HG02885 (cell line): Measurements from ENCODE around the gene AP3B1.
"Not testable (repeated sequence)": the region's sequence is repeated elsewhere in the genome, so short reads cannot be mapped to it uniquely, and the experiment has no call there.

ENCODE experiments used
- ATAC-seq: cut with Tn5 transposase; IDR thresholded peaks from one replicate; pipeline ENCODE4 v1.9.1; 2021; ENCODE audit warnings: mild to moderate bottlenecking; ENCODE audit not compliant: unreplicated experiment, poor library complexity

The AP3B1 gene

DNA sequence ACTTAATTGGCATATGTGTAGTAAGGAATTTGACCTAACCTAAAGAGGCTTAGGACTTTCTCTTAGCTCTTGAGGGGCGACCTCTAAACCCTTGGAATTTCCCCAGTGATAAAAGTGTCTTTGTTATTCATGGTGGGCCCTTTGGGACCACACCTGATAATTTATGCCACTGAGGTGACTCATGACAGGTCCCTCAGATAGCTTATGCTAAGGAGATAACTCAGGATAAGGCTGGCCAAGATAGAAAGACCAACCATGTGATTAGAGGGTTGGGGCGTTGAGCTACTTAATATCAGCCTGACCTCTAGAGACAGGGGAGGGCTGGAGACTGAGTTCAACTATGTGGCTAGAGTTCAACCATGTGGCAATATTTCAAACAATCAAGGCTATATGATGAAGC is 218.1 kb downstream of the AP3B1 start:
- no peak for ATAC-seq

DNA sequence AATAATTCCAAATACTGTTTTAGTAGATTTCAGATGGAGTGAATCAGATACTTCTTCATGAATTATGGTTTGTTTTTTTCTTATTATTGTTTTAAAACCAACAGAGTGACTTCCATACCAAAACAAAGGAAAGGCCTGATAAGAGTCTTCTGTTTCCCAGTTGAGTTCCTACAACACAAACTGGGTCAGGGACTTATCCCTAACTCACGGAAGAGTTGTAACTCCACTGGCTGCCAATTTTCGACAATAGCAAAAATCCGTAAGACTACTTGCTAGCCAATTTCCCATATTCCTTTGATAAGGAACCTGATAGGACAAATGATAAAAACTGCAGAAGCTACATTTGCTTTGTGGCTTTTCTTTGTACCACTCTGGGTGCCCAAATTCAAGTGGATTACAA is 219.2 kb downstream of the AP3B1 start:
- no peak for ATAC-seq

DNA sequence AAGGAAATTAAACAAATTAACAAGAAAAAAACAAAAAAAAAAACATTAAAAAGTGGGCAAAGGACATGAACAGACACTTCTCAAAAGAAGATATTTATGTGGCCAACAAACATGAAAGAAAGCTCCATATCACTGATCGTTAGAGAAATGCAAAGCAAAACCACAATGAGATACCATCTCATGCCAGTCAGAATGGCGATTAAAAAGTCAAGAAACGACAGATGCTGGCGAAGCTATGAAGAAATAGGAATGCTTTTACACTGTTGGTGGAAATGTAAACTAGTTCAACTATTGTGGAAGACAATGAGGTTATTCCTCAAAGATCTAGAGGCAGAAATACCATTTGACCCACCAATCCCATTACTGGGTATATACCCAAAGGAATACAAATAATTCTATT is 223.8 kb downstream of the AP3B1 start:
- not testable (repeated sequence) for ATAC-seq

DNA sequence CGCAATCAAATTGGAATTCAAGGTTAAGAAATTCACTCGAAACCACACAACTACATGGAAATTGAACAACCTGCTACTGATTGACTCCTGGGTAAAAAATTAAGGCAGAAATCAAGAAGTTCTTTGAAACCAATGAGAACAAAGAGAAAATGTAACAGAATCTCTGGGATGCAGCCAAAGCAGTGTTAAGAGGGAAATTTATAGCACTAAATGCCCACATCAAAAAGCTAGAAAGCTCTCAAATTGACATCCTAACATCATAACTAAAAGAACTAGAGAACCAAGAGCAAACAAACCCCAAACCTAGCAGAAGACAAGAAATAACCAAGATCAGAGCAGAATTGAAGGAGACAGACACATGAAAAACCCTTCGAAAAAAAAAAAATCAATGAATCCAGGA is 226.9 kb downstream of the AP3B1 start:
- not testable (repeated sequence) for ATAC-seq

DNA sequence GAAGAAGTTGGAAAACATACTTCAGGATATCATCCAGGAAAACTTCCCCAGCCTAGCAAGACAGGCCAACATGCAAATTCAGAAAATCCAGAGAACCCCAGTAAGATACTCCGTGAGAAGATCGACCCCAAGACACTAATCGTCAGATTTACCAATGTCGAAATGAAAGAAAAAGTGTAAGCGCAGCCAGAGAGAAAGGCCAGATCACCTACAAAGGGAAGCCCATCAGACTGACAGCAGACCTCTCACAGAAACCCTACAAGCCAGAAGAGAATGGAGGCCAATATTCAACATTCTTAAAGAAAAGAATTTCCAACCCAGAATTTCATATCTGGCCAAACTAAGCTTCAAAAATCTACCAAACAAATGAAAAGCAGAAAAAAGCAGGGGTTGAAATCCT is 227.8 kb downstream of the AP3B1 start:
- ATAC-seq: not testable (repeated sequence)

DNA sequence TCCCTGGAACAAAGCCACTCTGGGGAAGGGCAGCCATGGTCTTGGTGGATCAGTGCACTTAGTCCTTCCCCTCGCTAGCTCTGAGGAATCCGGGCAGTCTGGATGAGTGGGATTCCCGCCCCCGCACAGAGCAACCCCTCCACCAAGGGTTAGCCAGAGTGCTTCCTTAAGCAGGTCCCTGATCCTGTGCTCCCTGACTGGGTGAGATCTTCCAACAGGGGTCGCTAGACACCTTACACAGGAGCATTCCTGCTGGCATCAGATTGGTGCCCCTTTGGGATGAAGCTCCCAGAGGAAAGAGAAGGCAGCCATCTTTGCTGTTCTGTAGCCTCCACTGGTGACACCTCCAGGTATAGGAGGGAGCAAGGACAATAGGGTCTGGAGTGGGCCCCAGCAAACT is 228.8 kb downstream of the AP3B1 start:
- ATAC-seq: no peak

DNA sequence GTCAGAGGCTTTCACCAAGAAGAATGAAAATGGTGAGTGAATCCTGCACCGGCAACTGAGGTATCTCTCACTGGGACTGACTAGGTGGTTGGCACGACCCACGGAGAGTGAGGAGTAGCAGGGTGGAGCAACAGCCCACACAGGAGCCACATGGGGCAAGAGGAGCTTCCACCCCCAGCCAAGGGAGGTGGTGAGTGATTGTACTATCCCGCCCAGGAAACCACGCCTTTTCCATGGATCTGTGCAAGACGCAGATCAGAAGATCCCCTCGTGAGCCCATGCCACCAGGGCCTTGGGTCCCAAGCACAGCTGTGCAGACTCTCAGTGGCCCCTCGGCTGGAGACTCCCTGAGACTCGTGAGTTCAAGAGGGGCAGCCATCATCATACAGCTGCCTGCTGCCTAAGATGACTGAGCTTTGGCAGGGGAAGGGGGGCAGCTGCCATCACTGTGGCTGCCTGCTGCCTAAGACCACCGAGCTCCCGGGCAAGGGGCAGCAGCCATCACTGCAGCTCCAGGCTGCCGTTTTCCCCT is 229.5 kb downstream of the AP3B1 start:
- ATAC-seq: no peak

DNA sequence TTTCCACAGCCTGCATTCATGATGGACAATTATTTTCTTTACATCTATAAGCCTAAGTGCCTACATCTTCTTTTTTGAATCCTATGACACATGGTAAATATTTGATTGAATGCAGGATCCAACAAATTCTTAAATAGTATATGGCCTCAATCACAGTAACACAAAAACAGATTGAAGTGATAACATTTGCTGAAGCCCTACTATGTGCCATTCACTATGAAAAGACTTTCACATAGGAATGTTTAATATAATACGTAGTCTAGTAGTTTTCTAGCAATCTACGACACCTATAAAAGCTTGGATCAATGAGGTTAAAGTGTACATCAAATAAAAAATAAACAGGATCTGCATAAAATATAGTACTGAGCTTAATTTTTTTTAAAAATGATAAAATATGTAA is 231.0 kb downstream of the AP3B1 start:
- ATAC-seq: no peak

DNA sequence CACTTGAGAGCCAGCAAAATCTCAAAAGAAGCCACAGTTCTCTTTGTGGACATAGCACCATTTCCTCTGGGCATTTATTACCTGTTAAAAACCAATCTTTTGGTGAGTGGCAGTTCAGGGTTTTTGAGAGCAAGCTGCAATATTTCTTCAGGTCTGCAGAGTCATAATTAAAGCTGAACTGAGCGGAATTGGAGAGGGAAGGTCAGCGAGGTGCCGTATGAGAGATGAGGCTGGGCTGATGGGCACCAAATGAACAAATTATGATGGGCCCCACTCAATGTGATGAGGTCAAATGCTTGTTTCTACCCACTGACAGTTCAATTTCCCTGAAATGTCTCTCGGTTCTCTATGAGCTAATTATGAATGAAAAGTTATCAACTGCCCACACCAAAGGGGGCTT is 231.9 kb downstream of the AP3B1 start:
- no peak for ATAC-seq

DNA sequence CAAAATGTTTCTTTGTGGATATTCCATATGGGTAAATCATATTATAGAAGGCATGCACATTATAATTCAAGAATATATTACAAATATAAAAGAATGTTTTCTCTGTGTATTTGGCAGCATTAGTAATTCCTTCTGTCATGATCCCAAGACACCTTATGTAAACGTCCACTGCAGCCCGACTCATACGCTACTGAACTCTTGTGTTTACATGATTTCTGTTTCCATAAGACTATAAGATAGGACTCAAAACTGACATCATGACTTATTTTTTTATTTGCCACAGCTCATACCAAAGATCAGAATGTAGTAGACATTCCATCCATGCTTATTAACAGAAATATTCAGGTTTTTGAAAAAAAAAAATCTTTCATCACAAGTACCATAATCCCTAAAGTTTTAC is 234.1 kb downstream of the AP3B1 start:
- no peak for ATAC-seq

DNA sequence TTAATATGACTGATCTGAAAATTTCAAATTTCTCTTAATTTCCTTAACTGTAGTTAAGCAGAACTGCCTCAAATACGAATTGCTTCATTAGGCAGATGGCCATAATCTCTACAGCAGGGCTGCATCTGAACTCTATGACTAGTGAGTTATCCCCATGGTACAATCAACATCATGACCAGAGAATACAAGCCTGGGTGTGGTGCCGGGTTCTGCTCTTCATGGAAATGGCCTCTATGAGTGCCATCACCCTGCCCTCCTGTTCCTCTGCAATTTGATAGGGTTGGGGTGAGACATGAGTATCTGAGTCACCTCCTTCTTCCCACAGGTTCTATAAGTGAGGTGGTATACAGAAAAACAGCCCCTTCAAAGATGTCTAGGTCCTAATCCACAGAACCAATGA is 235.9 kb downstream of the AP3B1 start:
- no peak for ATAC-seq

DNA sequence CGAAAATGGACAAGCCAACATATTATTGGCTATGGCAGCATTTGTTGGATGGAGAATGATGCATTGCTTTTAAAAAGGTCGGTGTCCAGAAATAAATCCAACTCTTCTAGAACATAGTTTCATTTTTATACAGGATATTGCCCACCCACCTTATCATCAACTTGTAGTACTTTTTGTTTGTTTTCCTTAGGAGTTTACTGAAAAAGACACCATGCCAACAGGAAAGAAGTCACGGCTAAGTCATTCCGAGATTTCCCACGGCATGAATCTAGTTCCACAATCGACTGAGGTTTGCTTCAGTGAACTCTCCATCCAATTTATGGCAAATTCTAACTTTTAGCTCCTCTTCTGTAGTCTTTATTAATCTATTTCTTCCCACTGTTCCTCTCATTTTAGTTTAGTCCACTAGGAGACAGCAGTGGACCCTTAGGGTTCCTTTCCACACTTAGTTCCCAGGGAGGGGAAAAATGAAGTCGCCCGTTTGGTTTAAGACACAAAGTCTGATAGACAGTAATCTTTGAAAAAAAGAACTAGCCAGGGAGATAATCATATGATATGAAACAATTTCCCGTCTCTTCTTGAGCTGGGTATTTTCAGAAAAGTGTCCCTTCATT is 237.5 kb downstream of the AP3B1 start:
- no peak for ATAC-seq

DNA sequence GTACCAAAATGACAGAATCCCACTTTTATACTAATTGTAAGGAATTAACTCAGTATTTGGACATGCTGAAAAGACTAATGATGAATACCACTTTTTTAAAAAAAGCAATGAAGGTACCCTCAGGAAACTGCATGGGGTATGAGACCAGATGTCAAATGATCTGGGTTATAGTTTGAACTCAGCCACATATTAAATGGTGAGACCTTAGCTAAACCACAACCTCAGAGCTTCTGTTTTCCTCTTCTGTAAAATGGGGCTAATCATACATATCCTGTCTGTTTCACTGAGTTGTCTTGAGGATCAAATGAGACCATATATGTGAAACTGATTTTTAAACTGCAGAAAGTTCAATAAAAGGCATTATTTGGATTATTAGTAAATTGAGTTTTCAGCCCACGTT is 238.4 kb downstream of the AP3B1 start:
- no peak for ATAC-seq

DNA sequence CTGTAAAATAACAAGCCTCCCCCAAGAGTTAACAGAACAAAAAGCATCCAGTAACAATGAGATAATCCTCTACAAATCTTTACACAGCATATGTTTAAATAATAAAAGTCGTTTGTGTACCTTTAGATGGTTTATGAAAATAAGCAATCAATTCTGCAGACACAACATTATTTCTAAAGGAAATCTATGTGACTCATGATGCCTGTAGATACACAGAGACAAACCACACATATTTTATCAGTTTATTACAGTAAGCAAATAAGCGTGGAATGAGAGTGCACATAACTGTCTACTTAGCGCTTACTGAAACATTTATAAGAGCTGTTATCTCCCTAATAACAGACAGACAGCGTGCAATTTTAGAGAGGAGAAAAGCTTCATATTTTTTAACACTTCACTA is 243.6 kb downstream of the AP3B1 start:
- ATAC-seq: no peak

DNA sequence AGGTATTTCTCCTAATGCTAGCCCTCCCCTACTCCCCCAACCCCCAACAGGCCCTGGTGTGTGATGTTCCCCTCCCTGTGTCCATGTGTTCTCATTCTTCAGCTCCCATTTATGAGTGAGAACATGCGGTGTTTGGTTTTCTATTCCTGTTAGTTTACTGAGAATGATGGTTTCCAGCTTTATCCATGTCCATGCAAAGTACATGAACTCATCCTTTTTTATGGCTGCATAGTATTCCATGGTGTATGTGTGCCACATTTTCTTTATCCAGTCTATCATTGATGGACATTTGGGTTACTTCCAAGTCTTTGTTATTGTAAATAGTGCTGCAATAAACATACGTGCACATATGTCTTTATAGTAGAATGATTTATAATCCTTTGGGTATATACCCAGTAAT is 247.7 kb downstream of the AP3B1 start:
- ATAC-seq: not testable (repeated sequence)

DNA sequence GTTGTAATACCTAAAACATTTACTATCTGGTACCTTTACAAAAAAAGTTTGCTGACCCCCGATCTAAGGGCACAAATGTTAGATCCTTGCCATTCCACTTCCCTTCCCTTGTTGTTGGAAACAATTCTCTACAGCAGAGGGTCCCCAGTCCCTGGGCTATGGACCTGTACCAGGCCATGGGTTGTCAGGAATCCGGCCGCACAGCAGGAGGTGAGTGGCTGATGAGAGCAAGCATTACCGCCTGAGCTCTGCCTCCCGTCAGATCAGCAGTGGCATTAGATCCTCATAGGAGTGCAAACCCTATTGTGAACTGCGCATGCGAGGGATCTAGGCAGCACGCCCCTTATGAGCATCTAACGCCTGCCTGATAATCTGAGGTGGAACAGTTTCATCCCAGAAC is 248.5 kb downstream of the AP3B1 start:
- no peak for ATAC-seq

DNA sequence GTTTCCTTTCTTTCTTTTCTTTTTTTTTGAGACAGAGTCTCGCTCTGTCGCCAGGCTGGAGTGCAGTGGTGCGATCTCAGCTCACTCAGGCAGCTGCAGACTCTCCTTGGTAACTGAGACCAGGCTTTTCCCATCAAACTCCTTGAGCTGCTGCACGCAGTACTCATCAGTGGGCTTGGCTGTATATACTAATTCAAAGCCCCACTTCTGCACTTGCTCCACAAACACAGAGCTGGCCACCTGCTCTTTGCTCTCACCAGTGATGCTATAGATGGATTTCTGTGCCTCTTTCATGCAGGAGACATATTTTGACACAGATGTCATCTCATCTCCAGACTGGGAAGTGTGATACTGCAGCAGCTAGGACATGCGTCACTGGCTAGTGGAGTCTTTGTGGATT is 252.7 kb downstream of the AP3B1 start:
- ATAC-seq: no peak

DNA sequence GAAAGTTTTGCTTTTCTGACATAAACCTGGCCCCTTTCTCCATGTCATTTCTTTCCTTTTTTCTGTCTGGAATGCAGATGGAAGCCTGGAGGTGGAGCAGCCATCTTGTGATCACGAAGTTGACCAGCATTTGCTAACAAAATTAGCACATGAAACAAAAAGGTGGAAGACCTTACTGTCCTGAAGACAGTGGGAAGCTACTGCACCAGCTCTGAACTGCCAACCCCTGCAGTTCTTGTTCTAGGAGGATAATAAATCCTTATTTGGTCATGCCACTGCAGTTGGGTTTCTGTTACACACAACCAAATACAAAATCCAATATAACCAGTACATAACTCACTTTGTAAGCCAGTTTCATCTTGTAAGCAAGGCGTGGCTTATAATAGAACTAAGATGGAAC is 269.0 kb downstream of the AP3B1 start:
- no peak for ATAC-seq

DNA sequence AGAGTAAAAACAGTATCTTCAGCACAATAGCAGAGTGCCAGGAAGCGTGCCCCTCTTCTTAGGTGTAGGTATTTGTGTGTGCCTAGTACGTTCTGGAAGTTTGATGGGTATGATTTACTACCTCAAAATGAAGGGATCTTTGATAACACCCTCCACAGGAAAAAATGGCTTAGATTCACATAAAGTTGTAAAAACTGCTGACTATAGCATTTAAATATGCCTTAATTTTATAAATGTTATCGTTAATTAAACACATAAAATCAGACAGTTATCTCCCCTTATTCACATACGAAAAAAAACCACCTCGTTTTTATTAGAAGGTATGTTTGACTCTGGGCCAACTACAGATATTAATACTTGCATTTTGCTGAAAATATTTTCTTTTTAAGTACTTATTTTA is 274.8 kb downstream of the AP3B1 start:
- ATAC-seq: no peak

DNA sequence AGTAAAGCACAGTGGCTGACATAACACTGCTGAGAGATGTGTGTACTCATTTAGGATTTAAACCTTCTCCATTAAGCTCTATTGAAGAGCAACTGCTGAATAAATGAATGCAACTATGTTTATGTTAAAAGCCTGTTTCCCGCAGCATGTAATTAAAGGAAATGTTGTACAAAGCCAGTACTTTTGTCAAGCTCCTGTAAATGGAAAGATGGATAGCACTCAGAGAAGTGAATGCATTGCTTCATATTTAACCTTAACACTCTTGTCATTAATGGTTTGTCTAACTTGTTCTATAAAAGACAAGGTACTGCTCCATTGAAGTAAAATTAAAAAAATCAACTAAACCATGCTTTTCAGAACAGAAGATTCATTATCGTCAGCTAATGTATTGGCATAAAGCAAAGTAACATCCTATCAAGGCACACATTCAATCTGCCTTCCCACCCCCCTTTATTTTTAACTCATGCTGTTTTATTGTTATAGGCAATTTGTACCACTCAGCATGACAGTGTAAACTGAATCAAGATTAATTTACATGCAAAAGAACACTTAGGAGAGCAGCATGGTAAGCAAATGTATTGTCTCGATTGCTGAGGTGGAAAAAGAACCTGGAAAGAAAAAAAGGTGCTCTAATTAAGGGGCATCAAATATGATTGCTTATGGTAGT is 277.5 kb downstream of the AP3B1 start:
- ATAC-seq: no peak

DNA sequence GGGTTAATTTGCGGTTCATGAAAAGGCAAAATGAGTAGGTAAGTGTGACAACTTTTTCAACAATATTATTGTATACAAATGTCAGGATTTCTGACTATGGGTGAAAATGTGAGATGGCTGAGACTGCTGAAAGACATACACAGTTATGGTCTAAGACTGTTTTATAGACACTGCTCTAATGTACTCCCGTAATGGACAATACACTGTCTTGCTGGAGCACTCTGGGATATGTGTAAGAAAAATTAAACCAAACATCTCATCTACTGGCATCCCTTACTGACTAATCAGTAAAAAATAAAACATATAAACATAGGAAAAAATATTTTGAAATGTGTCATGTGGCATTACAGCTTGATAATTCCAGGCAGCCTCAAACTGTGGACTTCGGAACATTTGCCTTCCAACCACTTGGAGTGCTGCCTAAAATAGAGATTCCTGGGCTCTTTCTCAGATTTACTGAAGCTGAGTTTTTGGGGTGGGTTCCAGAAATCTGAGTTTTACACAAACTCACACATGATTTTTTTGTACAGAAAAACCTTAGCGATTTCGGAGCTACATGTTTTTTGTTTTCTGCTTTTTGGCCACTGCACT is 284.5 kb downstream of the AP3B1 start:
- ATAC-seq: no peak
